HG03095 (cell line): ENCODE data around the gene MMP17.
"Not testable (repeated sequence)": the region's sequence is repeated elsewhere in the genome, so short reads cannot be mapped to it uniquely, and the experiment has no call there.

Experiments
- ATAC-seq: cut with Tn5 transposase; IDR thresholded peaks from one replicate; pipeline ENCODE4 v1.9.1; 2021; ENCODE audit warnings: moderate library complexity; ENCODE audit not compliant: unreplicated experiment

The MMP17 gene

GRCh38 chr12:131862994-131863710, 35.0 kb downstream of the MMP17 start:
- ATAC-seq = no peak

- ATAC-seq = no peak
Measured at GRCh38 chr12:131863711-131864396, 35.7 kb downstream of the MMP17 start.

GRCh38 chr12:131864469-131864868, 36.3 kb downstream of the MMP17 start:
- ATAC-seq = no peak

- ATAC-seq = no peak
Measured at GRCh38 chr12:131865180-131865875, 37.1 kb downstream of the MMP17 start.

- ATAC-seq = no peak
Measured at GRCh38 chr12:131867471-131867870, 39.3 kb downstream of the MMP17 start.

GRCh38 chr12:131867891-131868675, 39.9 kb downstream of the MMP17 start:
- no peak for ATAC-seq

- no peak for ATAC-seq
Measured at GRCh38 chr12:131869871-131870418, 41.8 kb downstream of the MMP17 start.

- no peak for ATAC-seq
Measured at GRCh38 chr12:131871677-131872076, 43.5 kb downstream of the MMP17 start.

GRCh38 chr12:131872154-131873051, 44.2 kb downstream of the MMP17 start:
- ATAC-seq = no peak

GRCh38 chr12:131873293-131873692, 45.1 kb downstream of the MMP17 start:
- no peak for ATAC-seq

GRCh38 chr12:131874972-131875371, 46.8 kb downstream of the MMP17 start:
- ATAC-seq = not testable (repeated sequence)

- ATAC-seq = not testable (repeated sequence)
Measured at GRCh38 chr12:131877216-131877615, 49.0 kb downstream of the MMP17 start.

GRCh38 chr12:131878436-131878835, 50.2 kb downstream of the MMP17 start:
- not testable (repeated sequence) for ATAC-seq

GRCh38 chr12:131882804-131883520, 54.8 kb downstream of the MMP17 start:
- ATAC-seq = no peak

- no peak for ATAC-seq
Measured at GRCh38 chr12:131883521-131883900, 55.3 kb downstream of the MMP17 start.

- not testable (repeated sequence) for ATAC-seq
Measured at GRCh38 chr12:131885076-131885475, 56.9 kb downstream of the MMP17 start.

- ATAC-seq = no peak
Measured at GRCh38 chr12:131885543-131886057, 57.4 kb downstream of the MMP17 start.

GRCh38 chr12:131891722-131892121, 63.5 kb downstream of the MMP17 start:
- ATAC-seq = not testable (repeated sequence)
